SU-DHL-6 (cell line): Measurements from ENCODE around the gene PPCDC.

Source experiments
- H2AFZ ChIP-seq: fragments of 200-600 bp; sonication (generic); 2 replicates; pipeline ENCODE4 v1.6.1; 2014; ENCODE audit warnings: low read depth, mild to moderate bottlenecking, moderate library complexity, mixed read lengths, antibody characterized with exemption, low read length; ENCODE audit not compliant: severe bottlenecking
- H3F3A ChIP-seq: fragments of 200-600 bp; shearing (Covaris generic); 2 replicates; pipeline ENCODE4 v1.6.0; 2016; ENCODE audit warnings: antibody characterized with exemption, mild to moderate bottlenecking; ENCODE audit not compliant: insufficient read depth
- H3K27ac ChIP-seq: fragments of 200-600 bp; sonication (generic); 2 replicates; pipeline ENCODE4 v1.5.1; 2016; ENCODE audit warnings: low read depth, mild to moderate bottlenecking, low read length, moderate library complexity, mixed read lengths
- H3K27me3 ChIP-seq: fragments of 200-600 bp; sonication (generic), shearing (Covaris generic); 2 replicates; pipeline ENCODE4 v1.6.0; 2014; ENCODE audit warnings: mild to moderate bottlenecking, low read length
- H3K36me3 ChIP-seq: fragments of 200-600 bp; sonication (generic); 2 replicates; pipeline ENCODE4 v1.6.1; 2014; ENCODE audit warnings: mild to moderate bottlenecking, low read length, mixed read lengths
- H3K4me2 ChIP-seq: fragments of 300-600, 200-600 bp; shearing (Covaris generic), sonication (generic); 2 replicates; pipeline ENCODE4 v1.6.0; 2014; ENCODE audit warnings: low read length, low read depth, mild to moderate bottlenecking; ENCODE audit not compliant: poor library complexity, severe bottlenecking
- H3K4me3 ChIP-seq: fragments of 200-600 bp; sonication (generic); 2 replicates; pipeline ENCODE4 v1.5.1; 2014; ENCODE audit warnings: antibody characterized with exemption, low read length, mild to moderate bottlenecking, mixed read lengths; ENCODE audit not compliant: insufficient read depth, poor library complexity, severe bottlenecking
- H3K79me2 ChIP-seq: fragments of 200-600 bp; sonication (generic); 2 replicates; pipeline ENCODE4 v1.6.1; 2014; ENCODE audit warnings: mild to moderate bottlenecking, low read length, moderate library complexity; ENCODE audit not compliant: insufficient read depth
- H3K9ac ChIP-seq: fragments of 200-600 bp; sonication (generic); 2 replicates; pipeline ENCODE4 v1.7.0; 2014; ENCODE audit warnings: mild to moderate bottlenecking, low read length
- H3K9me2 ChIP-seq: fragments of 200-600 bp; sonication (generic); replicated peaks from 2 replicates; pipeline ENCODE4 v1.6.1; 2014; ENCODE audit warnings: low read length; ENCODE audit not compliant: insufficient read depth
- H3K9me3 ChIP-seq: fragments of 200-600 bp; sonication (generic); 2 replicates; pipeline ENCODE4 v1.6.1; 2014; ENCODE audit warnings: low read length, mixed read lengths; ENCODE audit not compliant: insufficient read depth
- H4K20me1 ChIP-seq: fragments of 200-600 bp; sonication (generic); 2 replicates; pipeline ENCODE4 v1.6.1; 2014; ENCODE audit warnings: low read depth, mild to moderate bottlenecking, antibody characterized with exemption, low read length, moderate library complexity, mixed read lengths
- CTCF ChIP-seq: fragments of 200-600 bp; sonication (generic); IDR thresholded peaks from one replicate; pipeline ENCODE4 v1.5.1; 2017; ENCODE audit warnings: antibody characterized with exemption, mild to moderate bottlenecking, low read length, moderate library complexity; ENCODE audit not compliant: insufficient read depth, poor library complexity, severe bottlenecking
- EZH2phosphoT487 ChIP-seq: fragments of 200-600 bp; sonication (generic), shearing (Covaris generic); conservative IDR thresholded peaks from 2 replicates; pipeline ENCODE4 v1.6.1; 2018; ENCODE audit warnings: mild to moderate bottlenecking, antibody characterized with exemption, low read length, moderate library complexity, mixed read lengths

PPCDC gene

DNA sequence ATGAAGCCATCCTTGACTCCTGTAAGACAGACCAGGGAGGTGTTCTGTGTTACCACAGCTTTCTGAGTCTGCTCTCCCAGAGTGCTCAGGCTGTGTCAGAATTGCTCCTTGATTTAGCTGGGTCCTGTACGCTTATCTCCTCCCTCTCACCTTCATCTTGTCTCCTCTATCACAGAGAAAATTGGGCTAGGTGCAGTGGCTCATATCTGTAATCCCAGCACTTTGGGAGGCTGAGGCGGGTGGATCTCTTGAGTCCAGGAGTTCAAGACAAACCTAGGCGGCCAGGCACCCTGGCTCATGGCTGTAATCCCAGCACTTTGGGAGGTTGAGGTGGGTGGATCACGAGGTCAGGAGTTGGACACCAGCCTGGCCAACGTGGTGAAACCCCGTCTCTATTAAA lies 22.1 kb upstream of the PPCDC start:
- TF ChIP-seq EZH2phosphoT487, result no peak
- TF ChIP-seq CTCF, result no peak
- no peaks in the 10 kb centered on the region for H3K36me3 ChIP-seq
- peaks cover 8% of the 10 kb centered on the region; the same call in 1 of the 2 replicates for H3F3A ChIP-seq
- no peaks in the 10 kb centered on the region for H4K20me1 ChIP-seq
- no peak overlapping the region for H3K4me2 ChIP-seq
- H3K9me2 ChIP-seq, result no peaks in the 10 kb centered on the region
- H3K27ac ChIP-seq, result no peak overlapping the region
- H3K4me3 ChIP-seq, result no peak overlapping the region
- H3K79me2 ChIP-seq, result no peaks in the 10 kb centered on the region
- no peaks in the 10 kb centered on the region for H3K27me3 ChIP-seq
- no peaks in the 10 kb centered on the region for H3K9me3 ChIP-seq
- no peak overlapping the region for H3K9ac ChIP-seq
- no peak overlapping the region for H2AFZ ChIP-seq

- H2AFZ ChIP-seq, result no peak overlapping the region
- H3K4me3 ChIP-seq, result no peak overlapping the region
- H3K27ac ChIP-seq, result no peak overlapping the region
- H3K36me3 ChIP-seq, result no peaks in the 10 kb centered on the region
- TF ChIP-seq CTCF (no peak), EZH2phosphoT487 (no peak)
- no peaks in the 10 kb centered on the region for H3K9me3 ChIP-seq
- H3F3A ChIP-seq, result peaks cover 12% of the 10 kb centered on the region
- H3K79me2 ChIP-seq, result no peaks in the 10 kb centered on the region
- H3K27me3 ChIP-seq, result no peaks in the 10 kb centered on the region
- H3K9ac ChIP-seq, result no peak overlapping the region
- H3K4me2 ChIP-seq, result no peak overlapping the region
- H4K20me1 ChIP-seq, result no peaks in the 10 kb centered on the region
- no peaks in the 10 kb centered on the region for H3K9me2 ChIP-seq
These were observed 21.0 kb upstream of the PPCDC start for GRCh38 chr15:75002398-75002797.

- Histone ChIP-seq H4K20me1 (no peaks in the 10 kb centered on the region), H3K36me3 (no peaks in the 10 kb centered on the region), H3K79me2 (peaks cover 4% of the 10 kb centered on the region; the same call in 1 of the 2 replicates), H2AFZ (peak overlapping the region; percentile 4), H3F3A (peaks cover 32% of the 10 kb centered on the region), H3K27me3 (no peaks in the 10 kb centered on the region), H3K4me3 (peak overlapping the region; percentile 53), H3K27ac (peak overlapping the region; percentile 96), H3K9me2 (no peaks in the 10 kb centered on the region), H3K9me3 (no peaks in the 10 kb centered on the region), H3K9ac (peak overlapping the region; percentile 68), H3K4me2 (peak overlapping the region; percentile 80)
- no peak for TF ChIP-seq CTCF
- TF ChIP-seq EZH2phosphoT487, result no peak
These were observed 16.2 kb upstream of the PPCDC start for GRCh38 chr15:75007216-75007615.
